ENCODE results near the gene SATB2. TPM values are rescaled to one million over a fixed set of nuclear protein-coding genes. Genes with fewer than 3 reads are reported as not detected.

SATB2 gene
- total and polyA plus RNA-seq, 2 experiments from 2014 or later: 3.0 to 9.9 TPM

DNA sequence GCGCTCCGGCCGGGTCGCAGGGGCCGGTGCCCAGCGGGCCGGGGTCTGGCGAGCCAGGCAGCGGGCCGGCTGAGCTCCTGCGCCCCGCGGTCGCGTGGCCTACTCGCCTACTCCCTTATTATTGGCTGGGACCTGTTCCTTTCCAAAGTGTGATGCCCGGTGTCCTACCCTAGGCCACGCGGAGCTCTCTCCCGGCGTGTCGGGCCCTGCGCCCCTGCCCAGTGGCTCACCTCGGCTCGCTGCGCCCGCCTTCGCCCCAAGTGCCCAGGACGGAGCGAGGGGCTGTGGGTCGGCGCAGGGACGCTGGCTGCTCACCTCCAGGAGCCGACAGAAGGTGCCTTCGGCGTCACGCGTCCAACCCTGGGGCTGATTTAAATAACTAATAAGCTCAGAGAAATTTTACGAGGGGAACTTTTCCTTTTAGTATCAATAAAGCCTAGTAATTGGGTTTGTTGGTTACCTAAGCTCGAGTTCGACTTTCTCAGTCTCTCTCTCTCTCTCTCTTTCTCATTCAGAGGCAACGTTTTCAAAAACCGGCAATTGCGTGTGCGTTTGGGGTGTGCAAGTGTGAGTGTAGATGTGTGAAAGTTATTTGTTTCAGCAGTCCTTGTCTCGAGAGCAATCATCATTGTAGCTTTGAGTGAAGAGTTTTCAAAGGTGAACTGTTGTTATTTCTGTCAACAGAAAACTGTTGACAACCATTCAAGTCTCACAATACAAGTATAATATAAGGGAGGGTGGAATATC is 7.0 kb upstream of the SATB2 start:
- Histone ChIP-seq H3K27ac (no peak overlapping the region), H3K4me1 (ENCODE audit: insufficient read depth) (peaks cover 9% of the 10 kb centered on the region), H3K9ac (no peak overlapping the region), H3K4me2 (ENCODE audit: unreplicated experiment) (no peak overlapping the region), H3K4me3 (no peak overlapping the region; the same call in 1 of the 2 replicates), H3K36me3 (ENCODE audit: low read depth) (no peaks in the 10 kb centered on the region), H3K79me2 (ENCODE audit: insufficient read depth) (peaks cover 15% of the 10 kb centered on the region), H3K9me3 (ENCODE audit: low read depth) (no peaks in the 10 kb centered on the region), H3F3A (ENCODE audit: insufficient read depth) (peaks cover 18% of the 10 kb centered on the region), H3K27me3 (replicated peaks; ENCODE audit: insufficient read depth) (peaks cover 5% of the 10 kb centered on the region), H3K9me2 (ENCODE audit: insufficient read depth) (no peaks in the 10 kb centered on the region), H4K20me1 (ENCODE audit: insufficient read depth) (no peaks in the 10 kb centered on the region), H2AFZ (no peak overlapping the region)
- TF ChIP-seq EZH2 (IDR thresholded peaks at IDR 0.05; ENCODE audit: insufficient read depth, poor library complexity, severe bottlenecking) (no peak), EZH2phosphoT487 (IDR thresholded peaks at IDR 0.05; ENCODE audit: insufficient read depth, low read depth) (no peak)
- in situ Hi-C loops (cut with MboI): no loop called here
- no peak for DNase-seq
- WGBS, 2 experiments (ENCODE audit: low coverage in 1 of 2, low lambda C conversion rate in 2 of 2, missing lambda C conversion rate in 2 of 2): 73% methylated on average over 44 of the region's 46 CpGs

DNA sequence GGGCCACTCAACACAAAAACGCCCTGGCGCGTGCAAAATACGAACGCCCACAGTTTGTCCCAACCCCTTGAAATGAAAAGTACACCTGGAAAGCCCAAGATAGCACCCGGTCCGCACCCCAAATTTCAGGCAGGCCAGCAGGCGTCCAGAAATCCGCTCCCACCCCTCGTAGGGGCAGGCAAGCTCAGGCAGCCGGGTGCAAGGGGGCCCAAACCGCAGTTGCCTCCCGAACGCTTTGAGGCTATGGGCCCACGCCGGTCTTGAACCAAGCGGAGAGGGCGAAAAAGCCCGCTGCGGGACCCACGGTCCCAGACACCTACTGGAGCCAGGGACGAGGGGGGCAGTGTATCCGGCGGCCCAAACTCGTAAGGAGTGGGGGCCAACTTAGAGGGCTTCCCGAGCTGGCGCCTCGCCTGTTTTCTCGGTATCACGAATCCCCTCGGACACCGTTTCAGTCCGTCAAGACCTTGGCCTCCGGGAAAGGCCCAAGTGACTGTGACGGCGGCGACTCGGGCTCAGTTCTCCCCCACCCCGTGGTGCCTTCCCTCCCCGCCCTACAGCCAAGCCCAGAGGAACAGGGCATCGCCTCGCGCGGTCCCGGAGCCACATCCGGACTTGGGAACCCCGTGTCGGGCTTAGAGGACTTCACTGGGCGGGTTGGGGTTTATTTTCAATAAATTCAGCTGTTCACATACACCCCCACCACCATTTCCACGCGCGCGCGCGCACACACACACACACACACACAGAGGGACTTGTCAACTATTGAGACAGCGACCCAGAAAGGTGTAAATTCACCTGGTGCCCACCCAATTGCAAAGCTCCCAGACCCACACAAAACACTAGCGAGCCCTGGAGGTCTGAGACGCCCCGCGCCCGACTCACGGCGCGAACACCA is 6.2 kb upstream of the SATB2 start:
- TF ChIP-seq EZH2 (IDR thresholded peaks at IDR 0.05; ENCODE audit: insufficient read depth, poor library complexity, severe bottlenecking) (no peak), EZH2phosphoT487 (IDR thresholded peaks at IDR 0.05; ENCODE audit: insufficient read depth, low read depth) (no peak)
- in situ Hi-C loops (cut with MboI): no loop called here
- H3K4me1 ChIP-seq (ENCODE audit: insufficient read depth): peaks cover 9% of the 10 kb centered on the region
- no peaks in the 10 kb centered on the region for H3K9me3 ChIP-seq (ENCODE audit: low read depth)
- H3K27ac ChIP-seq: no peak overlapping the region
- peak overlapping the region; percentile 90 for H3K4me2 ChIP-seq (ENCODE audit: unreplicated experiment)
- H4K20me1 ChIP-seq (ENCODE audit: insufficient read depth): no peaks in the 10 kb centered on the region
- no peaks in the 10 kb centered on the region for H3K9me2 ChIP-seq (ENCODE audit: insufficient read depth)
- peak; percentile 54 for DNase-seq
- H3K36me3 ChIP-seq (ENCODE audit: low read depth): no peaks in the 10 kb centered on the region
- WGBS, 2 experiments (ENCODE audit: low coverage in 1 of 2, low lambda C conversion rate in 2 of 2, missing lambda C conversion rate in 2 of 2): 14% methylated on average over 54 to 61 of the region's 64 CpGs
- H3K4me3 ChIP-seq: peak overlapping the region; percentile 84
- H2AFZ ChIP-seq: peak overlapping the region; percentile 96
- peak overlapping the region; percentile 79 for H3K9ac ChIP-seq
- peaks cover 19% of the 10 kb centered on the region for H3F3A ChIP-seq (ENCODE audit: insufficient read depth)
- no peaks in the 10 kb centered on the region for H3K27me3 ChIP-seq (replicated peaks; ENCODE audit: insufficient read depth)
- H3K79me2 ChIP-seq (ENCODE audit: insufficient read depth): peaks cover 15% of the 10 kb centered on the region

DNA sequence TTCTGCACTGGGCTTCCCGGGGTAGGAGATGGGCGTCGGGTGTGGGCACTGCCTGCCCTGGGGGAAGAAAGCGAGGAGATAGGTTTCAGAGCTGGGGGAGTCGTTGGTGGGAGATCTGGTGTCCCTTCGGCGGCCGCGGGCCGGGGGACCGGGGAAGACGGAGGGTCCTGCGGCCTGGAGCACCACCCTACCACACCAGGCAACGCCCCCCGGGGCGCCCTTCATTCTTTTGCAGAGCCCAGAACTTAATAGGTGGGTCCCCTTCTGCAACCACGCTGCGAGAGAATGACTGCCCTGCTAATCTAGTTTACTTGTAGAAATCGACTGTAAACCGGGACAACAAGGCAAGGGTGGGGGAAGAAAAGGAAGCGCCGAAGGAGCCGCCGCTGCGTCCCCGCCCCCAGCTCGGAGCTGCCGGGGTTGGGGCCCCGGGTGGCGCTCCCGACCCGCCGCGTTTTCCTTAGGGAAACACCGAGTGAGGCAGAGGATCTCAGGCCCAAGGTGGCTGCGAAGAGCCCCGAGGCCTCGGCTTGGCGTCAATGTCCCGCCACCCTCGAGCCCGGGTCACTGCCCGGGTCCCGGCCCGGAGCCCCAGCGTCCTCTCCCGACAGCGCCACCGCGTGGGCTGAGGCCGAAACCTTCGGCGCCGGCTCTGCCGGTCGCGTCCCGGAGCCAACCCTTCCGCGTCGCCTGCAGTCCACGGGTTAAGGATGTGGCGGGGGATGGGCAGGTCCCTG is 5.4 kb upstream of the SATB2 start:
- H3K9me3 ChIP-seq (ENCODE audit: low read depth): no peaks in the 10 kb centered on the region
- H3K9me2 ChIP-seq (ENCODE audit: insufficient read depth): no peaks in the 10 kb centered on the region
- peaks cover 15% of the 10 kb centered on the region for H3K79me2 ChIP-seq (ENCODE audit: insufficient read depth)
- peak overlapping the region; percentile 84 for H3K4me3 ChIP-seq
- H4K20me1 ChIP-seq (ENCODE audit: insufficient read depth): no peaks in the 10 kb centered on the region
- H3K4me2 ChIP-seq (ENCODE audit: unreplicated experiment): peak overlapping the region; percentile 90
- H3K9ac ChIP-seq: peak overlapping the region; percentile 79
- 5 to 6% methylated on average over 47 to 50 of the region's 63 CpGs for WGBS, 2 experiments (ENCODE audit: low coverage in 1 of 2, low lambda C conversion rate in 2 of 2, missing lambda C conversion rate in 2 of 2)
- peak overlapping the region; percentile 96 for H2AFZ ChIP-seq
- in situ Hi-C loops (cut with MboI): no loop called here
- DNase-seq: peak; percentile 91
- peaks cover 19% of the 10 kb centered on the region for H3F3A ChIP-seq (ENCODE audit: insufficient read depth)
- H3K36me3 ChIP-seq (ENCODE audit: low read depth): no peaks in the 10 kb centered on the region
- TF ChIP-seq EZH2phosphoT487 (IDR thresholded peaks at IDR 0.05; ENCODE audit: insufficient read depth, low read depth): no peak
- TF ChIP-seq EZH2 (IDR thresholded peaks at IDR 0.05; ENCODE audit: insufficient read depth, poor library complexity, severe bottlenecking): no peak
- H3K4me1 ChIP-seq (ENCODE audit: insufficient read depth): peaks cover 9% of the 10 kb centered on the region
- H3K27me3 ChIP-seq (replicated peaks; ENCODE audit: insufficient read depth): no peaks in the 10 kb centered on the region
- H3K27ac ChIP-seq: no peak overlapping the region

DNA sequence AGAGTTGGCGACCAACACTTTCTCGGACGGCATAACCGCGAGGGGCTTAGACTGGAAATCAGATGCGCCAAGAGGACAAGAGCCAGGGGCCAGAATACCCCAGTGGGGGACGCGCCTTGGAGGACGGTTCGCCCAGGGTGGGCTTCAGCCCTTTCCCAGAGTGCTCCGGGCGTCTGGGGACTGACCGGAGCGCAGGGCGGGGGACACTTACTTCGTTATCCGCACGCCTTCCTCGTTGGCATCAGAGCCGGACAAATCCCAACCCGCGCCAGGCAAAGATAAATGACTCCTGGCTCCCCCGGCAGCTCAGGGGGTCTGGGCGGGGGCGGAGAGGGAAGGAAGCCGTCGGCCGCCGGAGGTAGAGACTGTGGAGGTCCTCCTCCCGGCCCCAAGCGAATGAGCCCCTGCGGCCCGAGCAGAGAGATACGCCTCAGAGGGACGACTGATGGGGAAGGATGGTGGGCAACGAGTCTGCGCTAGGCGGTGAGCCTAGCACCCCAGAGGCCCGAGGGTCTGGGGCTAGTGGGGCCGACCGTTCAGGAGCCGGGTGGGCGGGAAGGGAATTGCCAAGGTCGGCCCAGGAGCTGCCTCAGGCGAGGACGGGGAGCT is 4.7 kb upstream of the SATB2 start:
- WGBS, 2 experiments (ENCODE audit: low coverage in 1 of 2, low lambda C conversion rate in 2 of 2, missing lambda C conversion rate in 2 of 2): 75 to 84% methylated on average over 26 to 46 of the region's 46 CpGs

More for the DNA sequence above, 4.7 kb upstream of the SATB2 start:
- Histone ChIP-seq H3F3A (ENCODE audit: insufficient read depth) (peaks cover 19% of the 10 kb centered on the region), H3K4me1 (ENCODE audit: insufficient read depth) (peaks cover 9% of the 10 kb centered on the region), H3K4me3 (no peak overlapping the region; the same call in 1 of the 2 replicates), H3K9ac (no peak overlapping the region), H3K9me3 (ENCODE audit: low read depth) (no peaks in the 10 kb centered on the region), H2AFZ (no peak overlapping the region), H3K27ac (no peak overlapping the region), H3K79me2 (ENCODE audit: insufficient read depth) (peaks cover 20% of the 10 kb centered on the region), H4K20me1 (ENCODE audit: insufficient read depth) (no peaks in the 10 kb centered on the region), H3K4me2 (ENCODE audit: unreplicated experiment) (peak overlapping the region; percentile 90), H3K9me2 (ENCODE audit: insufficient read depth) (no peaks in the 10 kb centered on the region), H3K36me3 (ENCODE audit: low read depth) (no peaks in the 10 kb centered on the region), H3K27me3 (replicated peaks; ENCODE audit: insufficient read depth) (no peaks in the 10 kb centered on the region)
- no peak for TF ChIP-seq EZH2 (IDR thresholded peaks at IDR 0.05; ENCODE audit: insufficient read depth, poor library complexity, severe bottlenecking)
- no peak for TF ChIP-seq EZH2phosphoT487 (IDR thresholded peaks at IDR 0.05; ENCODE audit: insufficient read depth, low read depth)
- DNase-seq: no peak
- in situ Hi-C loops (cut with MboI): no loop called here

All from GM23248 (cell line).